AG04449 (cell line): ENCODE data around the gene RELCH.
"Not testable (repeated sequence)": the region's sequence is repeated elsewhere in the genome, so short reads cannot be mapped to it uniquely, and the experiment has no call there.

Experiments
- CTCF ChIA-PET: fragments of 350-600 bp; formaldehyde crosslinking; extraction: SDS; loops from one replicate; lab custom pipeline; 2021; ENCODE audit warnings: antibody characterized with exemption; lab: Yijun Ruan, JAX
- POLR2A ChIA-PET: fragments of 400-600, 350-600 bp; formaldehyde crosslinking; extraction: SDS; loops from one replicate; lab custom pipeline; 2020; ENCODE audit warnings: antibody characterized with exemption, inconsistent platforms; lab: Yijun Ruan, JAX
- DNase-seq: peaks from one replicate; pipeline ENCODE4 v3.0.0-alpha.2; 2010; ENCODE audit warnings: low read depth, low spot score
- H3K4me3 ChIP-seq: 2 replicates; pipeline ENCODE4 v1.5.1; 2011; ENCODE audit warnings: low read depth, mild to moderate bottlenecking, control low read depth, low read length
- CTCF ChIP-seq: IDR thresholded peaks from one replicate; pipeline ENCODE4 v1.5.1; 2011; ENCODE audit warnings: mild to moderate bottlenecking, moderate library complexity, low read length, control low read depth, inconsistent platforms; ENCODE audit not compliant: insufficient read depth; ENCODE audit errors: missing control alignments

Gene RELCH

DNA sequence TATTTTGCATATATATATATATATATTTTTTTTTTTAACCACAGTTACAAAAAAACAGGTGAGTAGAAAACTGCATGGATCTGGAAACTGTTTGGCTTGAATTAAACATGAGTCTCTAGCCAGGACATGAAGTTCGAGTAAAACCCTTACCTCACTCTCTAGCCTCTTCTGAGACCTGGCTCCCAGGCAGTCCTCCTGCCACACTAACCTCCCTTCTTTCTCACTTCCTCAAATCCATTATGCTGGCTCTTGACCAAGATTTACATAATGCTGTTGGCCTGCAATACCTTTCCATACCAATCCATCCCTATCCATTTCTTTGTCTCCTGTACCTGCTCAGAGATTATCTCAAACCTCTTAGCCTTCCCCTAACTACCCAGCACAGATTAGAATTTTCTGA, 34.2 kb upstream of the RELCH start:
- no peak for TF ChIP-seq CTCF
- no peak overlapping the region for H3K4me3 ChIP-seq
- DNase-seq: no peak
- CTCF ChIA-PET: no interaction called here
- POLR2A ChIA-PET: no interaction called here

DNA sequence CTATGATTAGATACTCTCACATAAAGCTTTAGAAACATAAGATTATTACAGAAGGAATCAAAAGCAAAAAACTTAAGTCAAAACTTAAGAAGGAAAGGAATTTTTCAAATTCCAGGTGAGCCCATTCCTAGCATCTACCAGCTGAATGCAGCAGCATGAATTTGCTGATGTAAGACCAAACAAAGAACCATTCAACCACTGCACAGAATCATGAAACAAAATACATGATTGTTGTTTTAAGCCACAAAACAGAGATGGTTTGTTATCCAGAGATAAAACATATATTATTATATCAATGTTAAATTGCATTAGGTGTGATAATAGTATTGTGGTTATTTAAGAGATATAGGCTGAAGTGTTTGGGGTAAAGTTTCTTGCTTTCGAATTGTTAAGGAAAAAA, 29.2 kb upstream of the RELCH start:
- CTCF ChIA-PET: no interaction called here
- no peak for TF ChIP-seq CTCF
- no peak overlapping the region for H3K4me3 ChIP-seq
- DNase-seq: no peak
- POLR2A ChIA-PET: no interaction called here

DNA sequence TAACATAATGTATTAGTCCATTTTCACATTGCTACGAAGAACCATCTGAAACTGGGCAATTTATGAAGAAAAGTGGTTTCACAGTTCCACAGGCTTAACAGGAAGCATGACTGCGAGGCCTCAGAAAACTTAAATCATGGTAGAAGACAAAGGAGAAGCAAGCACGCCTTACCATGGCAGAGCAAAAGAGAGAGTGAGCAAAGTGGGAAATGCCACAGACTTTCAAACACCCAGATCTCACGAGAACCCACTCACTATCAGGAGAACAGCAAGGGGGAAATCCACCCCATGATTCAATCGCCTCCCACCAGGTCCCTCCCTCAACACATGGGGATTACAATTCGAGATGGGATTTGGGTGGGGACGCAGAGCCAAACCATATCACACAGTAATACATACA, 22.7 kb upstream of the RELCH start:
- ChIA-PET POLR2A (no interaction called here), CTCF (interaction anchor here (1.0 to 2.6 kb wide), 3 partner anchors 32 to 85 kb away, joined by 3 to 10 read pairs (median 3); no protein-coding TSS in a partner anchor)
- no peak for TF ChIP-seq CTCF
- DNase-seq: no peak
- no peak overlapping the region for H3K4me3 ChIP-seq

DNA sequence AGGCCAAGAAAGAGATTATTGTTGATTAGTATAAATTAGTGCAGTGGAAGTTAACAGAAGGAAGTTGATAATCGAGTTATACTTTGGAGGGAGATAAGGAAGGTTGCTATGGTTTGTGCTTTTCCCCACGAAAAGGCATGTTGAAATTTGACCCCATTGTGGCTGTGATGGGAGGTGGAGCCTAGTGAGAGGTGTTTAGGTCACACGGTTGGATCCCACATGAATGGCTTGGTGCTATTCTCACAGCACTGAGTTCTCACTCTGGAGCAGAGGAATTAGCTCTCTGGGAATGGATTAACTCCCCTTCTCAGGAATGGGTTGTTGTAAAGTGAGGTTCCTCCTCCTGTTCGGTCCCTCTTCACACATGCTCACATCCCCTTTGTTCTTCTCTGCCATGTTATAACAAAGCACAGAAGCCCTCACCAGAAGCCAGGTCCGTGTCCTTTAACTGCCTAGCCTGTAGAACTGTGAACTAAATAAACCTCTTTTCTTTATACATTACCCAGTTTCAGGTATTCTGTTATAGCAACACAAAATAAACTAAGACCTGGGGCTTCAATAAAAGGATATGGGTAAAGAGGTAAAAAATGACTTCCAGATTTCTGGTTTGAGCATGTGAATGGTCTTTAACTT, 22.1 kb upstream of the RELCH start:
- TF ChIP-seq CTCF: no peak
- H3K4me3 ChIP-seq: no peak overlapping the region
- ChIA-PET POLR2A (no interaction called here), CTCF (interaction anchor here (1.2 to 2.6 kb wide), 2 partner anchors 34 to 84 kb away, joined by 3 to 10 read pairs; no protein-coding TSS in a partner anchor)
- DNase-seq: no peak

GRCh38 chr18:62165583-62165982, 21.5 kb upstream of the RELCH start:
- ChIA-PET CTCF (interaction anchor here (0.8 to 2.6 kb wide), 3 partner anchors 10 to 83 kb away, joined by 3 to 10 read pairs (median 4); no protein-coding TSS in a partner anchor), POLR2A (no interaction called here)
- no peak for DNase-seq
- TF ChIP-seq CTCF: no peak
- H3K4me3 ChIP-seq: no peak overlapping the region

GRCh38 chr18:62166524-62166923, 20.5 kb upstream of the RELCH start:
- DNase-seq, POLR2A ChIA-PET, H3K4me3 ChIP-seq: not testable (repeated sequence)
- CTCF ChIA-PET: interaction anchor here (0.8 to 2.6 kb wide), 3 partner anchors 9 to 82 kb away, joined by 3 to 10 read pairs (median 4); no protein-coding TSS in a partner anchor

- DNase-seq: no peak
- no peak overlapping the region for H3K4me3 ChIP-seq
- ChIA-PET CTCF (no interaction called here), POLR2A (no interaction called here)
- no peak for TF ChIP-seq CTCF
These were observed 16.2 kb upstream of the RELCH start for GRCh38 chr18:62170857-62171256.
